GM12878 (cell line): ENCODE data around the gene MYO19. TPM values are rescaled to one million over a fixed set of nuclear protein-coding genes. Genes with fewer than 3 reads are reported as not detected.

ENCODE experiments used
- ATAC-seq: fragments of 200-7000 bp; cut with Tn5 transposase; 3 replicates; pipeline ENCODE4 v1.9.1; 2020; ENCODE audit warnings: mild to moderate bottlenecking, moderate library complexity
- BruUV-seq: library from RNA; stranded (reverse); fragments of 400-500 nt; replicated peaks from 2 replicates; lab custom pipeline; 2021; lab: Mats Ljungman, UMichigan
- CTCF ChIA-PET: fragments of 300-600 bp; sonication (Branson Sonifier 250); formaldehyde crosslinking; extraction: SDS; loops from one replicate; lab custom pipeline; 2021; ENCODE audit warnings: inconsistent platforms; lab: Yijun Ruan, JAX
- POLR2A ChIA-PET: fragments of 350-600 bp; formaldehyde crosslinking; extraction: SDS; loops from one replicate; lab custom pipeline; 2021; ENCODE audit warnings: inconsistent platforms; lab: Charles Lee
- RAD21 ChIA-PET: fragments of 300-600 bp; sonication (Branson Sonifier 250); formaldehyde crosslinking; loops from one replicate; lab custom pipeline; 2023; ENCODE audit warnings: antibody characterized with exemption; ENCODE audit not compliant: unreplicated experiment; lab: Charles Lee
- SMC1A ChIA-PET: fragments of 300-600 bp; sonication (Branson Sonifier 250); formaldehyde crosslinking; loops from one replicate; lab custom pipeline; 2023; ENCODE audit not compliant: unreplicated experiment, uncharacterized antibody; lab: Charles Lee
- DNase-seq: peaks from one replicate; pipeline ENCODE4 v3.0.0-alpha.2; 2011; ENCODE audit warnings: low read depth, low spot score
- FAIRE-seq: peaks from 3 replicates; lab custom pipeline; 2011; peaks lifted over from hg19 to GRCh38; lab: Jason Lieb, UNC
- H2AFZ ChIP-seq: 2 replicates; pipeline ENCODE4 v1.6.0; 2011; ENCODE audit warnings: low read depth, low read length, control low read depth; ENCODE audit not compliant: control insufficient read depth
- H3K27ac ChIP-seq: 2 replicates; pipeline ENCODE4 v1.5.1; 2011; ENCODE audit warnings: control low read depth; ENCODE audit not compliant: control insufficient read depth, insufficient read depth
- H3K27me3 ChIP-seq, 2 experiments: replicated peaks in 1 of 2; 2 replicates each; pipeline versions ENCODE4 v1.6.0 to v1.6.1; 2011; ENCODE audit warnings: low read length in 1 of 2; ENCODE audit not compliant: control insufficient read depth in 2 of 2, insufficient read depth in 2 of 2
- H3K36me3 ChIP-seq, 2 experiments: 2 replicates each; pipeline ENCODE4 v1.5.1; 2011; ENCODE audit warnings: low read length in 1 of 2; ENCODE audit not compliant: control insufficient read depth in 2 of 2, insufficient read depth in 2 of 2
- H3K4me1 ChIP-seq: 2 replicates; pipeline ENCODE4 v1.6.1; 2011; ENCODE audit warnings: mild to moderate bottlenecking, low read length, moderate library complexity, mixed read lengths; ENCODE audit not compliant: control insufficient read depth, insufficient read depth
- H3K4me2 ChIP-seq: 2 replicates; pipeline ENCODE4 v1.6.0; 2011; ENCODE audit warnings: control low read depth; ENCODE audit not compliant: control insufficient read depth, insufficient read depth
- H3K4me3 ChIP-seq: fragments of 200-600 bp; sonication (generic); 2 replicates; pipeline ENCODE4 v1.5.1; 2016
- H3K79me2 ChIP-seq: 2 replicates; pipeline ENCODE4 v1.6.0; 2011; ENCODE audit warnings: low read length; ENCODE audit not compliant: control insufficient read depth, insufficient read depth
- H3K9ac ChIP-seq: 2 replicates; pipeline ENCODE4 v1.8.0; 2011; ENCODE audit warnings: low read length, control low read depth, mixed read lengths; ENCODE audit not compliant: control insufficient read depth, insufficient read depth
- H3K9me3 ChIP-seq: replicated peaks from 3 replicates; pipeline ENCODE4 v1.5.1; 2011; ENCODE audit warnings: mild to moderate bottlenecking, low read length; ENCODE audit not compliant: control insufficient read depth, insufficient read depth
- H4K20me1 ChIP-seq: 2 replicates; pipeline ENCODE4 v1.6.0; 2011; ENCODE audit not compliant: control insufficient read depth, insufficient read depth
- CHD4 ChIP-seq: fragments of 200-600 bp; sonication (generic); IDR thresholded peaks from 2 replicates; pipeline ENCODE4 v1.6.1; 2016; ENCODE audit warnings: mild to moderate bottlenecking
- CREM ChIP-seq: IDR thresholded peaks from 2 replicates; pipeline ENCODE4 v1.6.1; 2014; ENCODE audit warnings: antibody characterized with exemption, low read depth
- EED ChIP-seq: sonication (generic); IDR thresholded peaks from 2 replicates; pipeline ENCODE4 v1.6.1; 2016; ENCODE audit warnings: antibody characterized with exemption, low read depth
- FOS ChIP-seq: IDR thresholded peaks from 3 replicates; pipeline ENCODE4 v1.6.1; 2011; ENCODE audit warnings: borderline replicate concordance; ENCODE audit not compliant: insufficient read length; ENCODE audit errors: extremely low read depth
- JUND ChIP-seq: IDR thresholded peaks from 2 replicates; pipeline ENCODE4 v1.6.1; 2012; ENCODE audit warnings: low read depth, mild to moderate bottlenecking, low read length, improper control_type of control experiment, moderate library complexity
- NBN ChIP-seq: fragments of 450-650 bp; IDR thresholded peaks from 2 replicates; pipeline ENCODE4 v1.6.1; 2016
- POLR2AphosphoS5 ChIP-seq: IDR thresholded peaks from 2 replicates; pipeline ENCODE4 v1.6.1; 2011; ENCODE audit warnings: mild to moderate bottlenecking, low read length, inconsistent platforms
- WGBS: methylation state at CpG from one replicate; pipeline ENCODE4 v1.1.6; 2016; ENCODE audit warnings: low lambda C conversion rate; ENCODE audit not compliant: insufficient replicate concordance, insufficient coverage; ENCODE audit errors: missing lambda C conversion rate; 5-methylcytosine and 5-hydroxymethylcytosine counted together
- in situ Hi-C: fragments of 300-500 bp; cut with MboI; formaldehyde crosslinking; loops from 9 replicates; pipeline ENCODE4 v1.14.3; 2018; ENCODE audit warnings: mixed read lengths
- intact Hi-C: fragments of 100-400 bp; cut with micrococcal nuclease; formaldehyde crosslinking; loops from one replicate; pipeline ENCODE4 v1.14.2; 2022; ENCODE audit not compliant: unreplicated experiment
- polyA plus RNA-seq, 11 experiments: library from polyadenylated mRNA; depleted of rRNA in 4 of 11; unstranded in 6 of 11; stranded (reverse) in 5 of 11; fragments of >200 nt; fragmentation: Nextera tagmentation in 4 of 11; fragmentation: Illumina TruSeq in 1 of 11; extraction: Ambion mirVana in 4 of 11; extraction: Trizol in 1 of 11; gene quantifications; 1 replicate in 1 of 11; 2 replicates in 10 of 11; pipeline versions ENCODE4 v1.2.1 to v1.2.3, GENCODE V29; 2011 to 2016; ENCODE audit warnings: inconsistent platforms in 2 of 11, missing spikeins in 2 of 11, low read depth in 1 of 11
- total RNA-seq, 4 experiments: library from RNA; depleted of rRNA in 3 of 4; stranded (reverse); fragments of >200 nt in 3 of 4; fragmentation: Illumina TruSeq in 1 of 4; extraction: Trizol in 1 of 4; gene quantifications; 2 replicates each; pipeline versions ENCODE4 v1.2.1 to v1.2.3, GENCODE V29; 2013 to 2021
- TF ChIP-seq, protein P1 (sequence below): IDR thresholded peaks from 2 replicates; pipeline ENCODE4 v1.6.1; 2012; ENCODE audit warnings: low read length, inconsistent platforms
- TF ChIP-seq, protein P2 (sequence below): IDR thresholded peaks from 2 replicates; pipeline ENCODE4 v1.6.1; 2011; ENCODE audit warnings: mild to moderate bottlenecking, low read depth, low read length, moderate library complexity; ENCODE audit not compliant: insufficient replicate concordance
- TF ChIP-seq, protein P3 (sequence below): fragments of 450-650 bp; formaldehyde crosslinking; IDR thresholded peaks from 2 replicates; pipeline ENCODE4 v1.5.0; 2022; ENCODE audit warnings: mild to moderate bottlenecking, missing genetic modification characterization

MYO19 gene
- total and polyA plus RNA-seq, 10 of the 15 experiments (the other 5 are each of a cell fraction or from before 2014, with no cell fraction given): 11.4 to 103 (median 67.1) TPM

DNA sequence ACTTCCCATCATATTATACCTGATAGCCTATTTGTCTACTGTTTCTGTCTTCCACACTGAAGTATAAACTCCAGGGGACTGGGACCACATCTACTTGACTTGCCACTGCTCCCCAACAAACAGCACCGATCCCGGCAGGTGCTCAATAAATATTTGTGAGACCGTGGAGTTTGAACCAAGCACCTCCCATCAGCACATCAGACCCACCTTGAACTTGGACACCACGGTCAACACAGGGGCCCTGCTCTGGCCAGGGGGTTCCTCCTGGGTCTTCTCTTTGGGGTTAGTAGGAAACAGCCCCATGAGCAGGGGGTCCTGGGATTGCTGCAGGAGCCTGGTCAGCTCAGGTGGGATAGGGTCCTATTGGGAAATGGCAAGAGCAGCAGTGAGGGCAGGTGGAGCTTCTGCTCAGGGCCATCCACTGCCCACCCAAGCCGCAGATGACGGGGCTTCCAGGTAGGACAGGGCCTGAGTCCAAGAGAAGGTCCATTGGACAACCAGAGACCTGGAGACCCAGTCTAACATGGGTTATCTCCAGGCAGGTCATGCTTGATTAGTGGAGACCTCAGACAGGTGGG lies 28.3 kb downstream of the MYO19 start (continued):
- TF ChIP-seq, protein P1, sequence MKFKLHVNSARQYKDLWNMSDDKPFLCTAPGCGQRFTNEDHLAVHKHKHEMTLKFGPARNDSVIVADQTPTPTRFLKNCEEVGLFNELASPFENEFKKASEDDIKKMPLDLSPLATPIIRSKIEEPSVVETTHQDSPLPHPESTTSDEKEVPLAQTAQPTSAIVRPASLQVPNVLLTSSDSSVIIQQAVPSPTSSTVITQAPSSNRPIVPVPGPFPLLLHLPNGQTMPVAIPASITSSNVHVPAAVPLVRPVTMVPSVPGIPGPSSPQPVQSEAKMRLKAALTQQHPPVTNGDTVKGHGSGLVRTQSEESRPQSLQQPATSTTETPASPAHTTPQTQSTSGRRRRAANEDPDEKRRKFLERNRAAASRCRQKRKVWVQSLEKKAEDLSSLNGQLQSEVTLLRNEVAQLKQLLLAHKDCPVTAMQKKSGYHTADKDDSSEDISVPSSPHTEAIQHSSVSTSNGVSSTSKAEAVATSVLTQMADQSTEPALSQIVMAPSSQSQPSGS: no peak
- TF ChIP-seq CREM: no peak
- TF ChIP-seq CHD4: no peak
- TF ChIP-seq, protein P2, sequence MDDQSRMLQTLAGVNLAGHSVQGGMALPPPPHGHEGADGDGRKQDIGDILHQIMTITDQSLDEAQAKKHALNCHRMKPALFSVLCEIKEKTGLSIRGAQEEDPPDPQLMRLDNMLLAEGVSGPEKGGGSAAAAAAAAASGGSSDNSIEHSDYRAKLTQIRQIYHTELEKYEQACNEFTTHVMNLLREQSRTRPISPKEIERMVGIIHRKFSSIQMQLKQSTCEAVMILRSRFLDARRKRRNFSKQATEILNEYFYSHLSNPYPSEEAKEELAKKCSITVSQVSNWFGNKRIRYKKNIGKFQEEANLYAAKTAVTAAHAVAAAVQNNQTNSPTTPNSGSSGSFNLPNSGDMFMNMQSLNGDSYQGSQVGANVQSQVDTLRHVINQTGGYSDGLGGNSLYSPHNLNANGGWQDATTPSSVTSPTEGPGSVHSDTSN: no peak
- no peak for TF ChIP-seq JUND
- TF ChIP-seq FOS: no peak

DNA sequence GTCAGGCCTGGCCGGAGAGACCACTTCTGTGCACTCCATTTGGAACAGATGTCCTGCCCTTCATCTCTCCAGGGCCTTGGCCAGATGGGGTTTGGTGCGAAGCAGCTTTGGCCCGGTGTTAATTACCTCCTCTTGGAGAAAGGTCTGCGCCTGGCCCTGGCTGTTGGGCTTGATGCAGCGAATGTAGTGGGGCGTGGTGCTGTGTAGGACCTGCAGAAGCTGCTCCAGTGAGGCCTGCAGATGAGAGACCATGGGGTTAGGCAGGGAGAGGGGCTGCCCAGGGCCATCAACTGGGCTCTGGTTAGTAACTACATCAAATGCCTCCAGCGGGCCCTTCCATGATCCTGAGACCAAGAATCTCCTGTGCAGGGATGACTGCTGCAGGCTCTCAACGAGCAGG lies 29.5 kb downstream of the MYO19 start:
- no peak for TF ChIP-seq POLR2AphosphoS5
- no peak for TF ChIP-seq NBN
- TF ChIP-seq, protein P3, sequence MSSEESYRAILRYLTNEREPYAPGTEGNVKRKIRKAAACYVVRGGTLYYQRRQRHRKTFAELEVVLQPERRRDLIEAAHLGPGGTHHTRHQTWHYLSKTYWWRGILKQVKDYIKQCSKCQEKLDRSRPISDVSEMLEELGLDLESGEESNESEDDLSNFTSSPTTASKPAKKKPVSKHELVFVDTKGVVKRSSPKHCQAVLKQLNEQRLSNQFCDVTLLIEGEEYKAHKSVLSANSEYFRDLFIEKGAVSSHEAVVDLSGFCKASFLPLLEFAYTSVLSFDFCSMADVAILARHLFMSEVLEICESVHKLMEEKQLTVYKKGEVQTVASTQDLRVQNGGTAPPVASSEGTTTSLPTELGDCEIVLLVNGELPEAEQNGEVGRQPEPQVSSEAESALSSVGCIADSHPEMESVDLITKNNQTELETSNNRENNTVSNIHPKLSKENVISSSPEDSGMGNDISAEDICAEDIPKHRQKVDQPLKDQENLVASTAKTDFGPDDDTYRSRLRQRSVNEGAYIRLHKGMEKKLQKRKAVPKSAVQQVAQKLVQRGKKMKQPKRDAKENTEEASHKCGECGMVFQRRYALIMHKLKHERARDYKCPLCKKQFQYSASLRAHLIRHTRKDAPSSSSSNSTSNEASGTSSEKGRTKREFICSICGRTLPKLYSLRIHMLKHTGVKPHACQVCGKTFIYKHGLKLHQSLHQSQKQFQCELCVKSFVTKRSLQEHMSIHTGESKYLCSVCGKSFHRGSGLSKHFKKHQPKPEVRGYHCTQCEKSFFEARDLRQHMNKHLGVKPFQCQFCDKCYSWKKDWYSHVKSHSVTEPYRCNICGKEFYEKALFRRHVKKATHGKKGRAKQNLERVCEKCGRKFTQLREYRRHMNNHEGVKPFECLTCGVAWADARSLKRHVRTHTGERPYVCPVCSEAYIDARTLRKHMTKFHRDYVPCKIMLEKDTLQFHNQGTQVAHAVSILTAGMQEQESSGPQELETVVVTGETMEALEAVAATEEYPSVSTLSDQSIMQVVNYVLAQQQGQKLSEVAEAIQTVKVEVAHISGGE: no peak
- no peak for TF ChIP-seq EED
- Histone ChIP-seq H3K4me2 (no peak overlapping the region), H3K9ac (no peak overlapping the region), H2AFZ (no peak overlapping the region), H3K36me3 (peaks cover 23 to 27% of the 10 kb centered on the region in 2 experiments), H3K9me3 (no peaks in the 10 kb centered on the region), H3K27ac (no peak overlapping the region), H3K79me2 (no peaks in the 10 kb centered on the region), H3K4me3 (no peak overlapping the region), H4K20me1 (no peaks in the 10 kb centered on the region), H3K27me3 (no peaks in the 10 kb centered on the region), H3K4me1 (no peaks in the 10 kb centered on the region)
- ATAC-seq (no peak), FAIRE-seq (no peak), DNase-seq (no peak)
- 90% methylated on average over 8 of the region's 8 CpGs for WGBS
- no TSS peak for BruUV-seq
- ChIA-PET POLR2A (interaction anchor here (1.1 kb wide), 1 partner anchor 11 kb away, joined by 4 read pairs; no protein-coding TSS in a partner anchor), SMC1A (interaction anchor here (1.5 kb wide), 1 partner anchor 17 kb away, joined by 4 read pairs; no protein-coding TSS in a partner anchor), CTCF (no interaction called here), RAD21 (no interaction called here)
- in situ Hi-C loops (no loop called here), intact Hi-C loops (no loop called here)
